Endothelial cell of umbilical vein (primary cell): ENCODE data around the gene MBTPS2. TPM values are rescaled to one million over a fixed set of nuclear protein-coding genes. Genes with fewer than 3 reads are reported as not detected.

Source experiments
- BruUV-seq: library from RNA; stranded (reverse); fragments of 400-500 nt; replicated peaks from 2 replicates; lab custom pipeline; 2021; lab: Mats Ljungman, UMichigan
- CTCF ChIA-PET: fragments of 300-600, 350-600 bp; sonication (Branson Sonifier 250); formaldehyde crosslinking; loops from one replicate; lab custom pipeline; 2021; ENCODE audit warnings: antibody characterized with exemption, inconsistent platforms; lab: Charles Lee
- POLR2A ChIA-PET: fragments of 300-600, 350-600 bp; sonication (Branson Sonifier 250); formaldehyde crosslinking; loops from one replicate; lab custom pipeline; 2021; ENCODE audit warnings: antibody characterized with exemption, inconsistent platforms; lab: Charles Lee
- DNase-seq: peaks from one replicate; pipeline ENCODE4 v3.0.0-alpha.2; 2011; ENCODE audit warnings: low read depth, low spot score
- FAIRE-seq: peaks from 2 replicates; lab custom pipeline; 2011; peaks lifted over from hg19 to GRCh38; lab: Jason Lieb, UNC
- H2AFZ ChIP-seq: 2 replicates; pipeline ENCODE4 v1.6.0; 2012; ENCODE audit warnings: low read depth, low read length, control low read depth, inconsistent platforms
- H3K27ac ChIP-seq: 2 replicates; pipeline ENCODE4 v1.5.1; 2011; ENCODE audit warnings: low read depth, mild to moderate bottlenecking, control low read depth, low read length, moderate library complexity; ENCODE audit not compliant: insufficient read depth
- H3K27me3 ChIP-seq, 2 experiments: 2 replicates each; pipeline versions ENCODE4 v1.6.0 to v1.6.1; 2011; ENCODE audit warnings: low read length in 2 of 2, mixed read lengths in 1 of 2; ENCODE audit not compliant: control insufficient read depth in 2 of 2, insufficient read depth in 2 of 2
- H3K36me3 ChIP-seq, 2 experiments: 2 replicates in 1 of 2; 3 replicates in 1 of 2; pipeline ENCODE4 v1.5.1; 2011; ENCODE audit warnings: low read length in 2 of 2, mild to moderate bottlenecking in 1 of 2, moderate library complexity in 1 of 2; ENCODE audit not compliant: control insufficient read depth in 2 of 2, insufficient read depth in 2 of 2; ENCODE audit errors: extremely low read depth in 1 of 2
- H3K4me1 ChIP-seq: 3 replicates; pipeline ENCODE4 v1.5.1; 2011; ENCODE audit warnings: mild to moderate bottlenecking, low read length; ENCODE audit not compliant: control insufficient read depth, insufficient read depth; ENCODE audit errors: extremely low read depth
- H3K4me2 ChIP-seq: 2 replicates; pipeline ENCODE4 v1.6.1; 2011; ENCODE audit warnings: low read length, control low read depth, mixed read lengths; ENCODE audit not compliant: insufficient read depth
- H3K4me3 ChIP-seq, 3 experiments: fragments of 200-600 bp in 1 of 3; sonication (generic), shearing (Covaris generic) in 1 of 3; replicated peaks in 1 of 3; 2 replicates each; pipeline ENCODE4 v1.5.1; 2011 to 2016; ENCODE audit warnings: control low read depth in 3 of 3, low read length in 3 of 3, mild to moderate bottlenecking in 2 of 3, inconsistent platforms in 1 of 3, low read depth in 1 of 3, moderate library complexity in 1 of 3; ENCODE audit not compliant: insufficient read depth in 1 of 3
- H3K79me2 ChIP-seq: 2 replicates; pipeline ENCODE4 v1.6.0; 2012; ENCODE audit warnings: low read length, inconsistent platforms; ENCODE audit not compliant: control insufficient read depth, insufficient read depth
- H3K9ac ChIP-seq: replicated peaks from 2 replicates; pipeline ENCODE3; 2011; ENCODE audit warnings: low read length, control low read depth; ENCODE audit not compliant: insufficient read depth; ENCODE audit errors: extremely low read depth
- H3K9me1 ChIP-seq: replicated peaks from 3 replicates; pipeline ENCODE4 v1.6.0; 2011; ENCODE audit warnings: mild to moderate bottlenecking, low read length; ENCODE audit not compliant: control insufficient read depth, insufficient read depth; ENCODE audit errors: extremely low read depth
- H3K9me3 ChIP-seq: replicated peaks from 2 replicates; pipeline ENCODE4 v1.5.1; 2012; ENCODE audit warnings: low read length, inconsistent platforms; ENCODE audit not compliant: control insufficient read depth, insufficient read depth
- H4K20me1 ChIP-seq: replicated peaks from 2 replicates; pipeline ENCODE3; 2011; ENCODE audit warnings: mild to moderate bottlenecking, low read length; ENCODE audit not compliant: control insufficient read depth, insufficient read depth; ENCODE audit errors: extremely low read depth
- EZH2 ChIP-seq: IDR thresholded peaks from 2 replicates; pipeline ENCODE4 v1.6.1; 2012; ENCODE audit warnings: borderline replicate concordance, low read depth, mild to moderate bottlenecking, moderate library complexity, low read length, inconsistent platforms; ENCODE audit not compliant: severe bottlenecking
- FOS ChIP-seq: IDR thresholded peaks from 2 replicates; pipeline ENCODE4 v1.6.1; 2011; ENCODE audit warnings: mild to moderate bottlenecking, low read length, moderate library complexity, borderline replicate concordance; ENCODE audit not compliant: insufficient read depth
- GATA2 ChIP-seq: IDR thresholded peaks from 2 replicates; pipeline ENCODE4 v1.7.0; 2011; ENCODE audit warnings: low read depth, mild to moderate bottlenecking, moderate library complexity, mixed read lengths, low read length; ENCODE audit not compliant: insufficient read length, insufficient read depth
- JUN ChIP-seq: IDR thresholded peaks from 2 replicates; pipeline ENCODE4 v1.6.1; 2011; ENCODE audit warnings: borderline replicate concordance, low read depth; ENCODE audit not compliant: insufficient read length, insufficient read depth
- MYC ChIP-seq: IDR thresholded peaks from one replicate; pipeline ENCODE4 v1.6.1; 2011; ENCODE audit warnings: mild to moderate bottlenecking, low read depth, low read length
- POLR2A ChIP-seq: IDR thresholded peaks from 2 replicates; pipeline ENCODE4 v1.6.1; 2012; ENCODE audit warnings: low read depth, mild to moderate bottlenecking, control low read depth, low read length
- POLR2AphosphoS5 ChIP-seq: IDR thresholded peaks from 2 replicates; pipeline ENCODE4 v1.6.1; 2012; ENCODE audit warnings: low read depth, mild to moderate bottlenecking, control low read depth, low read length, moderate library complexity; ENCODE audit not compliant: insufficient read depth
- dilution Hi-C: fragments of 300-500 bp; cut with MboI; formaldehyde crosslinking; loops from one replicate; pipeline ENCODE4 v1.15.0; 2019; ENCODE audit warnings: low sequenced_read_pairs; ENCODE audit not compliant: extremely low pct_ligation_motif_present
- intact Hi-C: fragments of 100-400 bp; cut with micrococcal nuclease; formaldehyde crosslinking; loops from one replicate; pipeline ENCODE4 v1.10.0; 2022
- polyA plus RNA-seq, 4 experiments: library from polyadenylated mRNA; depleted of rRNA in 3 of 4; stranded (reverse) in 3 of 4; unstranded in 1 of 4; fragments of >200 nt; gene quantifications; 2 replicates each; pipeline versions ENCODE4 v1.2.1 to v1.2.3, GENCODE V29; 2011 to 2012; ENCODE audit warnings: missing spikeins in 1 of 4
- total RNA-seq: library from RNA; stranded (reverse); gene quantifications from 2 replicates; pipeline ENCODE4 v1.2.3, GENCODE V29; 2021
- TF ChIP-seq, protein P1 (sequence below): IDR thresholded peaks from 2 replicates; pipeline ENCODE4 v1.6.1; 2011; ENCODE audit not compliant: insufficient read depth, insufficient read length
- TF ChIP-seq, protein P2 (sequence below), 2 donors: IDR thresholded peaks; 1 replicate in 1 of 2; 2 replicates in 1 of 2; pipeline ENCODE4 v1.5.1; 2011; ENCODE audit warnings: low read length in 2 of 2, mild to moderate bottlenecking in 2 of 2, moderate library complexity in 2 of 2, control low read depth in 1 of 2, inconsistent platforms in 1 of 2, low read depth in 1 of 2; ENCODE audit not compliant: insufficient read depth in 1 of 2; ENCODE audit errors: extremely low read depth in 1 of 2

Gene MBTPS2
- total and polyA plus RNA-seq, 2 donors (not counting 3 experiments of a cell fraction or from before 2014, with no cell fraction given), result 11.4 to 16.4 TPM

DNA sequence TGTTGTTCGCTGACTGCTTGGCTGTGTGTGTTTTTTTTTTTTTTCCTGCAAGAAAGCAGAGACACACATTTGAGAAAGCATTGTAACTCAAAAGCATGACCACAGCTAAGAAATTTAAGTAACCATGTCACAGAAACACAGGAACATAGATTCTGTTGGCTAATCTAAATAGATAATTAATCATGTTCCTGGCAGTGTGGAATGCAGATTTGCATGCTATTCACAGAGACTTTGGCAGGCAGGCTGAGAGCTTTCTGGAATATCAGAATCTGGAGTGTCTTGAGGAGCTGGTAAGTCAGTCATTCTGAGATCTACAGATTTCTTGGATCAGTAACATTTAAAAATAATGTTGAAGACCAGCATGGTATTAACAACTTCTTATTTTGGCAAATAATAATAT, 67.8 kb downstream of the MBTPS2 start:
- Histone ChIP-seq H2AFZ (no peak overlapping the region), H3K27ac (no peak overlapping the region), H3K4me3 (no peak overlapping the region), H3K9ac (no peak overlapping the region), H3K4me1 (no peaks in the 10 kb centered on the region), H3K9me1 (no peaks in the 10 kb centered on the region), H3K27me3 (no peaks in the 10 kb centered on the region), H3K36me3 (no peaks in the 10 kb centered on the region), H3K9me3 (no peaks in the 10 kb centered on the region), H3K4me2 (no peak overlapping the region), H3K79me2 (no peaks in the 10 kb centered on the region), H4K20me1 (no peaks in the 10 kb centered on the region)
- TF ChIP-seq MYC (no peak), POLR2AphosphoS5 (no peak), GATA2 (no peak), JUN (no peak), POLR2A (no peak), EZH2 (no peak), FOS (no peak)
- TF ChIP-seq, protein P1, sequence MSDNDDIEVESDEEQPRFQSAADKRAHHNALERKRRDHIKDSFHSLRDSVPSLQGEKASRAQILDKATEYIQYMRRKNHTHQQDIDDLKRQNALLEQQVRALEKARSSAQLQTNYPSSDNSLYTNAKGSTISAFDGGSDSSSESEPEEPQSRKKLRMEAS, result no peak
- TF ChIP-seq, protein P2, sequence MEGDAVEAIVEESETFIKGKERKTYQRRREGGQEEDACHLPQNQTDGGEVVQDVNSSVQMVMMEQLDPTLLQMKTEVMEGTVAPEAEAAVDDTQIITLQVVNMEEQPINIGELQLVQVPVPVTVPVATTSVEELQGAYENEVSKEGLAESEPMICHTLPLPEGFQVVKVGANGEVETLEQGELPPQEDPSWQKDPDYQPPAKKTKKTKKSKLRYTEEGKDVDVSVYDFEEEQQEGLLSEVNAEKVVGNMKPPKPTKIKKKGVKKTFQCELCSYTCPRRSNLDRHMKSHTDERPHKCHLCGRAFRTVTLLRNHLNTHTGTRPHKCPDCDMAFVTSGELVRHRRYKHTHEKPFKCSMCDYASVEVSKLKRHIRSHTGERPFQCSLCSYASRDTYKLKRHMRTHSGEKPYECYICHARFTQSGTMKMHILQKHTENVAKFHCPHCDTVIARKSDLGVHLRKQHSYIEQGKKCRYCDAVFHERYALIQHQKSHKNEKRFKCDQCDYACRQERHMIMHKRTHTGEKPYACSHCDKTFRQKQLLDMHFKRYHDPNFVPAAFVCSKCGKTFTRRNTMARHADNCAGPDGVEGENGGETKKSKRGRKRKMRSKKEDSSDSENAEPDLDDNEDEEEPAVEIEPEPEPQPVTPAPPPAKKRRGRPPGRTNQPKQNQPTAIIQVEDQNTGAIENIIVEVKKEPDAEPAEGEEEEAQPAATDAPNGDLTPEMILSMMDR (IDR thresholded peaks at IDR 0.05; ENCODE audit: extremely low read depth in 1 of 2, insufficient read depth in 1 of 2, low read depth in 1 of 2, low read length in 2 of 2), result no peak
- intact Hi-C loops, result no loop called here
- ChIA-PET CTCF (no interaction called here), POLR2A (no interaction called here)
- dilution Hi-C loops, result no loop called here
- DNase-seq, result no peak
- no TSS peak for BruUV-seq
- FAIRE-seq, result no peak
